ENCODE data around the gene ZBTB46.
"Not testable (repeated sequence)": the region's sequence is repeated elsewhere in the genome, so short reads cannot be mapped to it uniquely, and the experiment has no call there.

The ZBTB46 gene

GRCh38 chr20:63830841-63831588 lies at the start of gene ZBTB46:
Gene ZBTB46, minus strand, starts transcription at chr20:63831264. Its CDS starts 40,507 bp downstream, at chr20:63790757.
- no peak for DNase-seq (ENCODE audit: low read depth in 2 of 3, low spot score in 2 of 3)

GRCh38 chr20:63878899-63879663 lies 48.0 kb upstream of the ZBTB46 start:
- DNase-seq (ENCODE audit: low read depth in 2 of 3, low spot score in 2 of 3) = no peak

- no peak for DNase-seq (ENCODE audit: low read depth in 2 of 3, low spot score in 2 of 3)
Measured at GRCh38 chr20:63877755-63878470, 46.8 kb upstream of the ZBTB46 start.

GRCh38 chr20:63876489-63877036 lies 45.5 kb upstream of the ZBTB46 start:
- no peak for DNase-seq (ENCODE audit: low read depth in 2 of 3, low spot score in 2 of 3)

- not testable (repeated sequence) for DNase-seq (ENCODE audit: low read depth in 2 of 3, low spot score in 2 of 3)
Measured at GRCh38 chr20:63874241-63874640, 43.2 kb upstream of the ZBTB46 start.

GRCh38 chr20:63873477-63873971 lies 42.5 kb upstream of the ZBTB46 start:
- DNase-seq (ENCODE audit: low read depth in 2 of 3, low spot score in 2 of 3) = no peak

- DNase-seq (ENCODE audit: low read depth in 2 of 3, low spot score in 2 of 3) = no peak
Measured at GRCh38 chr20:63868264-63868663, 37.2 kb upstream of the ZBTB46 start.

GRCh38 chr20:63867042-63867441 lies 36.0 kb upstream of the ZBTB46 start:
- DNase-seq (ENCODE audit: low read depth in 2 of 3, low spot score in 2 of 3) = not testable (repeated sequence)

- peak; percentile 86 to 93 (median 93) for DNase-seq (ENCODE audit: low read depth in 2 of 3, low spot score in 2 of 3)
Measured at GRCh38 chr20:63864978-63865640, 34.0 kb upstream of the ZBTB46 start, which contains the start of gene TPD52L2. Gene TPD52L2, plus strand, starts transcription at chr20:63865270. Its CDS starts 96 bp downstream, at chr20:63865366.

GRCh38 chr20:63864545-63864977 lies 33.5 kb upstream of the ZBTB46 start:
- DNase-seq (ENCODE audit: low read depth in 2 of 3, low spot score in 2 of 3) = no peak

GRCh38 chr20:63863798-63864544 lies 32.9 kb upstream of the ZBTB46 start:
- peak in 2 of 3 experiments; percentile 26 to 65 for DNase-seq (ENCODE audit: low read depth in 2 of 3, low spot score in 2 of 3)

- DNase-seq (ENCODE audit: low read depth in 2 of 3, low spot score in 2 of 3) = no peak
Measured at GRCh38 chr20:63863021-63863797, 32.1 kb upstream of the ZBTB46 start.

GRCh38 chr20:63861981-63862901 lies 31.2 kb upstream of the ZBTB46 start:
- DNase-seq (ENCODE audit: low read depth in 2 of 3, low spot score in 2 of 3) = no peak

GRCh38 chr20:63861365-63861934 lies 30.4 kb upstream of the ZBTB46 start, which contains the start of gene ABHD16B:
Gene ABHD16B, plus strand, starts transcription at chr20:63861498. Its CDS starts 43 bp downstream, at chr20:63861541.
- DNase-seq (ENCODE audit: low read depth in 2 of 3, low spot score in 2 of 3) = no peak

GRCh38 chr20:63860325-63861051 lies 29.4 kb upstream of the ZBTB46 start:
- no peak for DNase-seq (ENCODE audit: low read depth in 2 of 3, low spot score in 2 of 3)

GRCh38 chr20:63859166-63859699 lies 28.2 kb upstream of the ZBTB46 start:
- DNase-seq (ENCODE audit: low read depth in 2 of 3, low spot score in 2 of 3) = no peak
